Liver (tissue), 3 donors: ENCODE results near the gene L2HGDH.

Source experiments
- CTCF ChIP-seq: fragments of 150-350 bp; IDR thresholded peaks from 2 replicates; pipeline ENCODE4 v1.5.1; 2017; ENCODE audit warnings: improper control_type of control experiment, low read depth, low read length; ENCODE audit not compliant: missing input control
- FOXA1 ChIP-seq: IDR thresholded peaks from 2 replicates; pipeline ENCODE4 v1.6.1; 2016; ENCODE audit warnings: antibody characterized with exemption
- GABPA ChIP-seq, 2 donors: IDR thresholded peaks in 1 of 2; conservative IDR thresholded peaks in 1 of 2; 2 replicates each; pipeline ENCODE4 v1.6.1; 2016; ENCODE audit warnings: antibody characterized with exemption in 2 of 2, mild to moderate bottlenecking in 1 of 2, moderate library complexity in 1 of 2
- HNF4G ChIP-seq: IDR thresholded peaks from 2 replicates; pipeline ENCODE4 v1.6.1; 2016; ENCODE audit warnings: antibody characterized with exemption
- MAX ChIP-seq: IDR thresholded peaks from 2 replicates; pipeline ENCODE4 v1.6.1; 2016; ENCODE audit warnings: antibody characterized with exemption
- RAD21 ChIP-seq, 2 donors: IDR thresholded peaks; 2 replicates each; pipeline ENCODE4 v1.6.1; 2016; ENCODE audit warnings: antibody characterized with exemption in 2 of 2, mild to moderate bottlenecking in 2 of 2
- REST ChIP-seq: IDR thresholded peaks from 2 replicates; pipeline ENCODE4 v1.6.1; 2016; ENCODE audit warnings: antibody characterized with exemption, mild to moderate bottlenecking
- SP1 ChIP-seq: IDR thresholded peaks from 2 replicates; pipeline ENCODE4 v1.6.1; 2018; ENCODE audit warnings: antibody characterized with exemption, mild to moderate bottlenecking
- TAF1 ChIP-seq: conservative IDR thresholded peaks from 2 replicates; pipeline ENCODE4 v1.6.1; 2016; ENCODE audit warnings: antibody characterized with exemption, mild to moderate bottlenecking
- YY1 ChIP-seq: IDR thresholded peaks from 2 replicates; pipeline ENCODE4 v1.6.1; 2016; ENCODE audit warnings: antibody characterized with exemption, mild to moderate bottlenecking
- donor health status: healthy.
- donor health status: healthy.

GRCh38 chr14:50242096-50242495 lies 69.9 kb downstream of the L2HGDH start:
- TF ChIP-seq TAF1 (no peak), CTCF (no peak), RAD21 (IDR thresholded peaks at IDR 0.05) (no peak), YY1 (no peak), MAX (no peak), FOXA1 (no peak), SP1 (no peak), REST (no peak), GABPA (IDR thresholded peaks at IDR 0.05 in 1 of 2, conservative IDR thresholded peaks at IDR 0.05 in 1 of 2) (no peak), HNF4G (no peak)
